C4-2B (cell line): ENCODE measurements around the gene LARGE1.

ENCODE experiments used
- ZFX ChIP-seq: fragments of 450-650 bp; IDR thresholded peaks from 2 replicates; pipeline ENCODE4 v1.6.1; 2017
- TF ChIP-seq, protein P1 (sequence below): fragments of 450-650 bp; conservative IDR thresholded peaks from 2 replicates; pipeline ENCODE4 v1.5.1; 2017; ENCODE audit warnings: mild to moderate bottlenecking

DNA sequence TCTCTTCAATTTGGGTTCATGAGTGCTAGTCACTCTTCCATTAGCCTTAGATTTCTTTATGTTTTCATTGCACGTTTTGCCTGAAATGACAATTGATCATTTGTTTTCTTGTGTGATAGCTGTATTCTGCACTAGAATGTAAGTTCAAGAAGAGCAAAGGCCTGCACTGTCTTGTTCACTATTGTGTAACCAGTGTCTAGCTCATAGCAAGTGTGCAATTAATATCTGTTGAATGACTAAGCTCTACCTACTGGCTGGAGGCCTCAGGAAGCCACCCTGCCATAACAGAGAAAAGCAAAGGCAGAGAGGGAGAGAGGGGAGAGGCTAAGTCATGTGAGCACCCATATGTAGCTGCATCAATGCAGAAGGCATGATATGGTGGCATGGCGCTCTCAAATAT is 569.3 kb downstream of the LARGE1 start:
- TF ChIP-seq, protein P1, sequence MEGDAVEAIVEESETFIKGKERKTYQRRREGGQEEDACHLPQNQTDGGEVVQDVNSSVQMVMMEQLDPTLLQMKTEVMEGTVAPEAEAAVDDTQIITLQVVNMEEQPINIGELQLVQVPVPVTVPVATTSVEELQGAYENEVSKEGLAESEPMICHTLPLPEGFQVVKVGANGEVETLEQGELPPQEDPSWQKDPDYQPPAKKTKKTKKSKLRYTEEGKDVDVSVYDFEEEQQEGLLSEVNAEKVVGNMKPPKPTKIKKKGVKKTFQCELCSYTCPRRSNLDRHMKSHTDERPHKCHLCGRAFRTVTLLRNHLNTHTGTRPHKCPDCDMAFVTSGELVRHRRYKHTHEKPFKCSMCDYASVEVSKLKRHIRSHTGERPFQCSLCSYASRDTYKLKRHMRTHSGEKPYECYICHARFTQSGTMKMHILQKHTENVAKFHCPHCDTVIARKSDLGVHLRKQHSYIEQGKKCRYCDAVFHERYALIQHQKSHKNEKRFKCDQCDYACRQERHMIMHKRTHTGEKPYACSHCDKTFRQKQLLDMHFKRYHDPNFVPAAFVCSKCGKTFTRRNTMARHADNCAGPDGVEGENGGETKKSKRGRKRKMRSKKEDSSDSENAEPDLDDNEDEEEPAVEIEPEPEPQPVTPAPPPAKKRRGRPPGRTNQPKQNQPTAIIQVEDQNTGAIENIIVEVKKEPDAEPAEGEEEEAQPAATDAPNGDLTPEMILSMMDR: no peak
- no peak for TF ChIP-seq ZFX
